Breast epithelium (tissue), 4 donors: Measurements from ENCODE around the gene POMGNT1. TPM values are rescaled to one million over a fixed set of nuclear protein-coding genes. Genes with fewer than 3 reads are reported as not detected.

Experiments
- DNase-seq, 2 donors: peaks; one replicate each; pipeline ENCODE4 v3.0.0-alpha.2; 2019; ENCODE audit warnings: low spot score in 2 of 2
- H3K27ac ChIP-seq, 2 donors: fragments of 200-600 bp; sonication (generic) in 1 of 2; one replicate each; pipeline ENCODE4 v1.5.1; 2016 to 2019; ENCODE audit warnings: mild to moderate bottlenecking in 1 of 2
- H3K27me3 ChIP-seq, 2 donors: fragments of 200-600 bp; sonication (generic) in 1 of 2; one replicate each; pipeline versions ENCODE4 v1.5.1 to v1.6.0; 2017 to 2019; ENCODE audit warnings: control low read depth in 1 of 2, mild to moderate bottlenecking in 1 of 2
- H3K36me3 ChIP-seq: fragments of 200-600 bp; one replicate; pipeline ENCODE4 v1.5.1; 2019
- H3K4me1 ChIP-seq, 2 donors: fragments of 200-600 bp; sonication (generic); one replicate each; pipeline ENCODE4 v1.5.1; 2016 to 2019; ENCODE audit warnings: control low read depth in 1 of 2
- H3K4me3 ChIP-seq, 3 donors: fragments of 200-600 bp; sonication (generic); 1 replicate in 2 of 3; 2 replicates in 1 of 3; pipeline ENCODE4 v1.5.1; 2016 to 2019; ENCODE audit warnings: mild to moderate bottlenecking in 3 of 3, moderate library complexity in 2 of 3
- H3K9me3 ChIP-seq, 2 donors: fragments of 200-600 bp; sonication (generic) in 1 of 2; one replicate each; pipeline ENCODE4 v1.5.1; 2016 to 2019; ENCODE audit warnings: control low read depth in 1 of 2
- POLR2A ChIP-seq: fragments of 450-650 bp; IDR thresholded peaks from one replicate; pipeline ENCODE4 v1.6.1; 2016; ENCODE audit warnings: antibody characterized with exemption, mild to moderate bottlenecking, moderate library complexity
- POLR2AphosphoS5 ChIP-seq, 3 donors: sonication (generic); formaldehyde crosslinking; IDR thresholded peaks; one replicate each; pipeline ENCODE4 v1.6.1; 2017; ENCODE audit warnings: antibody characterized with exemption in 3 of 3
- intact Hi-C: fragments of 100-400 bp; cut with DNase I; formaldehyde crosslinking; loops from one replicate; pipeline ENCODE4 v1.15.1; 2023; ENCODE audit warnings: low total_unique reads
- total RNA-seq, 3 donors: library from RNA; depleted of rRNA; stranded (reverse); fragments of >200 nt; gene quantifications; one replicate each; pipeline ENCODE4 v1.1.0, GENCODE V29; 2016
- TF ChIP-seq, protein P1 (sequence below), 3 donors: fragments of 450-650 bp; IDR thresholded peaks; one replicate each; pipeline ENCODE4 v1.5.1; 2016 to 2017; ENCODE audit warnings: antibody characterized with exemption in 3 of 3, mild to moderate bottlenecking in 3 of 3, moderate library complexity in 3 of 3

POMGNT1 gene
- total RNA-seq, 3 donors from 2014 or later, result 37.6 to 47.4 (median 42.3) TPM

DNA sequence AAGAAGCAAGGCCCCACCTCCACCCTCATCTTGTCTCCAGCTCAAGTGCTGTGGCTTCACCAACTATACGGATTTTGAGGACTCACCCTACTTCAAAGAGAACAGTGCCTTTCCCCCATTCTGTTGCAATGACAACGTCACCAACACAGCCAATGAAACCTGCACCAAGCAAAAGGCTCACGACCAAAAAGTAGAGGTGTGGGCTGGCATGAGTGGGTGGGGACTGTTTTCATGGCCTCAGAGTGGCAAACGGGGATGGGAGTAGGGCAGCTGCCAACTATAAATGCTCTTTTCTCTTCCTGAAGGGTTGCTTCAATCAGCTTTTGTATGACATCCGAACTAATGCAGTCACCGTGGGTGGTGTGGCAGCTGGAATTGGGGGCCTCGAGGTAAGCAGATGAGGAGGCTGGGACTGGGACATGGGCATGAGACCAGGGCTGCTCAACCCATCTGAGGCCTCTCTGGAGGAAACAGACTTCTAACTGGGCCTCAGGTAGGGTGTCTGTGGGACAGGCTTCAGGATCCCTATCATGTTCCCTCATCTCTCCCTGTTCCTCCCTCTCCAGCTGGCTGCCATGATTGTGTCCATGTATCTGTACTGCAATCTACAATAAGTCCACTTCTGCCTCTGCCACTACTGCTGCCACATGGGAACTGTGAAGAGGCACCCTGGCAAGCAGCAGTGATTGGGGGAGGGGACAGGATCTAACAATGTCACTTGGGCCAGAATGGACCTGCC is 13.1 kb downstream of the POMGNT1 start:
- Histone ChIP-seq H3K4me1 (peaks cover 0 to 19% of the 10 kb centered on the region in 2 donors), H3K4me3 (no peak overlapping the region), H3K36me3 (no peaks in the 10 kb centered on the region), H3K9me3 (no peaks in the 10 kb centered on the region), H3K27me3 (no peaks in the 10 kb centered on the region), H3K27ac (peak overlapping the region; percentile 86 to 91)
- intact Hi-C loops, result no loop called here
- no peak for DNase-seq
- TF ChIP-seq POLR2AphosphoS5 (IDR thresholded peaks at IDR 0.05), result no peak
- no peak for TF ChIP-seq POLR2A
- TF ChIP-seq, protein P1, sequence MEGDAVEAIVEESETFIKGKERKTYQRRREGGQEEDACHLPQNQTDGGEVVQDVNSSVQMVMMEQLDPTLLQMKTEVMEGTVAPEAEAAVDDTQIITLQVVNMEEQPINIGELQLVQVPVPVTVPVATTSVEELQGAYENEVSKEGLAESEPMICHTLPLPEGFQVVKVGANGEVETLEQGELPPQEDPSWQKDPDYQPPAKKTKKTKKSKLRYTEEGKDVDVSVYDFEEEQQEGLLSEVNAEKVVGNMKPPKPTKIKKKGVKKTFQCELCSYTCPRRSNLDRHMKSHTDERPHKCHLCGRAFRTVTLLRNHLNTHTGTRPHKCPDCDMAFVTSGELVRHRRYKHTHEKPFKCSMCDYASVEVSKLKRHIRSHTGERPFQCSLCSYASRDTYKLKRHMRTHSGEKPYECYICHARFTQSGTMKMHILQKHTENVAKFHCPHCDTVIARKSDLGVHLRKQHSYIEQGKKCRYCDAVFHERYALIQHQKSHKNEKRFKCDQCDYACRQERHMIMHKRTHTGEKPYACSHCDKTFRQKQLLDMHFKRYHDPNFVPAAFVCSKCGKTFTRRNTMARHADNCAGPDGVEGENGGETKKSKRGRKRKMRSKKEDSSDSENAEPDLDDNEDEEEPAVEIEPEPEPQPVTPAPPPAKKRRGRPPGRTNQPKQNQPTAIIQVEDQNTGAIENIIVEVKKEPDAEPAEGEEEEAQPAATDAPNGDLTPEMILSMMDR (IDR thresholded peaks at IDR 0.05), result no peak

DNA sequence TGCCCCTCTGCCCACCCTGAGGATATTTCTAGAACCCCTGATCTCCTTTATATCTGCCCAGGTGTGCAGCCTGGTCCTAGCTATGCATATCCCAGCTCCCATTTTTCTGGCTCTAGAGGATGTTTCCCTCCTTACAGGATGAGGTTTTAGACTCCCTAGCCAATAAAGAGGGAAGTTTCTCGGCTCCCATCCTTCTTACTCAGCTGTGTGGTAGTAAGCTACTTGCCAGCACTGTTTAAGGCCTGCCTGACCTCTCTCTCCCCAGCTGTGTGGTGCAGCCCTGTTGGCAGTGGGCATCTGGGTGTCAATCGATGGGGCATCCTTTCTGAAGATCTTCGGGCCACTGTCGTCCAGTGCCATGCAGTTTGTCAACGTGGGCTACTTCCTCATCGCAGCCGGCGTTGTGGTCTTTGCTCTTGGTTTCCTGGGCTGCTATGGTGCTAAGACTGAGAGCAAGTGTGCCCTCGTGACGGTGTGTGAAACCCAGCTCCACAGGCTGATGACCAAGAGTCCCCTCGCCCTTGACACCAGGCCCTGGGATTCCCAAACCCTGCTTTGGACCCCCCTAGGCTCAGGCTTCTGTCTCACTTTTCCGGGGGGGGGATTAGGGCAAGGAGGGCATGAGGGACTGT is 14.2 kb downstream of the POMGNT1 start:
- no peak overlapping the region for H3K4me3 ChIP-seq
- intact Hi-C loops, result no loop called here
- H3K9me3 ChIP-seq, result no peaks in the 10 kb centered on the region
- H3K4me1 ChIP-seq, result peaks cover 0 to 19% of the 10 kb centered on the region in 2 donors
- H3K27me3 ChIP-seq, result no peaks in the 10 kb centered on the region
- no peaks in the 10 kb centered on the region for H3K36me3 ChIP-seq
- peak overlapping the region; percentile 86 to 91 for H3K27ac ChIP-seq
- DNase-seq, result no peak
- TF ChIP-seq POLR2A, result no peak
- no peak for TF ChIP-seq POLR2AphosphoS5 (IDR thresholded peaks at IDR 0.05)
- TF ChIP-seq, protein P1 (IDR thresholded peaks at IDR 0.05), result no peak

DNA sequence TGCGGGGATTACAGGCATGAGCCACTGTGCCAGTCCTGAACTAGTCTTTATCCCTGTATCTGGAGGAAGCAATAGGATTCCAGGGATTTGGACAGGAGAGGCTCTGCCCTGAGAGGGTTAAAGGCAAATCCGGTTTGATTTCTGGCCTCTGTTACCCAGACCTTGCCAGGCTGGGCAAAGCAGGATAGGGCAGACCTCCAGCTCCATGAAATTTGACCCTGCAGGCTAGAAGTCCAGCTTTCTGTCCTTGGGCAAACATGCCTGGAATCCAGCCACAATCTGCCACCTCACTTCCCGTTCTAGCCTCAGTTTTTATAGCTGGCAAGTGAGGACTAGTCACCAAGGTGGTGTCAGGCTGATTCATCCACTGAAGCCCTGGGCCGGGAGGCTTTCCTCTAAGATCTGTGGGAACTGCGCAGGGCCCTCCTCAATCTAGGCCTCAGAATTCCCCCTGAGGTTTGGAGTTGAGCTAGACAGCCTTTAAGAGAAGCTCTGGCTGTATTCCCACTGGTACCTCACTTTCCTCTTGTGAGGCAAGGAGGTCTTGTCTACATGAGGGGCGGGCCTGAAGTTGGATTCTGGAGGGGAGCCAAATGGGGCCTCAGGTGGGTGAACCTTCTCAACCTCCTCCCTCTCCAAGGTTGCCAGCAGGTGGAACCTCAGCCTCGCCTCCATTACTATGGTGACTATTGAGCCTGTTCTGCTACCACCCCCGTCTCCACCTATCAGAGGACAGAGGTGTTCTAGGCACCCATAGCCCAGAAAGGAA is 15.0 kb downstream of the POMGNT1 start:
- intact Hi-C loops, result no loop called here
- peak in 2 of 3 donors; percentile 33 to 35 for TF ChIP-seq POLR2AphosphoS5 (IDR thresholded peaks at IDR 0.05)
- TF ChIP-seq POLR2A, result no peak
- TF ChIP-seq, protein P1 (IDR thresholded peaks at IDR 0.05), result no peak
- no peaks in the 10 kb centered on the region for H3K27me3 ChIP-seq
- H3K4me3 ChIP-seq, result no peak overlapping the region
- peak overlapping the region; percentile 86 to 91 for H3K27ac ChIP-seq
- H3K36me3 ChIP-seq, result no peaks in the 10 kb centered on the region
- DNase-seq, result peak; percentile 75 to 81
- no peaks in the 10 kb centered on the region for H3K9me3 ChIP-seq
- peaks cover 0 to 19% of the 10 kb centered on the region in 2 donors for H3K4me1 ChIP-seq

DNA sequence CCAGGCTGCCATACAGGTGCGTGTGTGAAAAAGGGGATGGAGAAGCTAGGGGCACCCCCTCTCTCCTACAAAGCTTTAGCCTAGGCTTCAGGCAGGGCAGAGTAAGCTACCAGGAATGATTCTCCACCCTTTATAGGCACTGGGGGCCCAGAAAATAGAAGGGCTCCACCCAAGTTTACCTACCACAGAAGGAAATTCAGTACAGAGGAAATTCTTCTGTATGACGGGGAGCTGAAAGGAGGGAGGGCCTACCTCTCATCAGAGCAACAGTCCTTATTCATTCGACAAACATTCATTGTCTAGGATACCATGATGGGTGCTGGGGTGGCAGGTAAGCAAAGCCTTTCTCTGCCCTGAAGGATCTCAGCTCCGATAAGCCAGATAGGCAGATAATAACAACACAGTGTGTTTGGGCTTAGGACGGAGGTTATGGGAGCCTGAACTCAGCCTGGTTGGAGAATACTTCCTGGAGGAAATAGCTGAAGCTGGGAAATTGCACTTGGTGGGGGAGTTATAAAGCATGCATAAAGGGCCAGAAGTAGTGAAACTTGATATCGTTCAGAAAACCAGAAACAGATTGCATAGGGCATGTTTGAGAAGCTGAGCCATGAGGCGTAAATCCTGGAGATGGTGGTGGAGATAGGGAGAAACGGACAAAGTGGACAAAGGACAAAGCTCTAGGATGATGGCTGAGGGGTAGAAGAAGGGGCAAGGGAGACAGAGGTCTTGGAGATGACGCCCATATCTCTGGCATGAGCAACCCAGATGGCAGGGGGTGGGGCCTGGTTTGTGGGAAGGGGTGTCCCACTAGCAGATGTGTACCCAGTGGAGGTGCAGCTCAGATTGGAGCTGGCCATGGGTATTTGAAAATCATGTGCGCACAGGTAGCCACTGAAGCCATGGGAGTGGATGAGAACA is 16.6 kb downstream of the POMGNT1 start:
- H3K27me3 ChIP-seq, result no peaks in the 10 kb centered on the region
- no peak for TF ChIP-seq POLR2AphosphoS5 (IDR thresholded peaks at IDR 0.05)
- no peaks in the 10 kb centered on the region for H3K36me3 ChIP-seq
- H3K9me3 ChIP-seq, result no peaks in the 10 kb centered on the region
- peak overlapping the region in 1 of 3 donors; percentile 4 for H3K4me3 ChIP-seq
- intact Hi-C loops, result no loop called here
- DNase-seq, result no peak
- peaks cover 0 to 19% of the 10 kb centered on the region in 2 donors for H3K4me1 ChIP-seq
- peak overlapping the region; percentile 48 to 77 for H3K27ac ChIP-seq

DNA sequence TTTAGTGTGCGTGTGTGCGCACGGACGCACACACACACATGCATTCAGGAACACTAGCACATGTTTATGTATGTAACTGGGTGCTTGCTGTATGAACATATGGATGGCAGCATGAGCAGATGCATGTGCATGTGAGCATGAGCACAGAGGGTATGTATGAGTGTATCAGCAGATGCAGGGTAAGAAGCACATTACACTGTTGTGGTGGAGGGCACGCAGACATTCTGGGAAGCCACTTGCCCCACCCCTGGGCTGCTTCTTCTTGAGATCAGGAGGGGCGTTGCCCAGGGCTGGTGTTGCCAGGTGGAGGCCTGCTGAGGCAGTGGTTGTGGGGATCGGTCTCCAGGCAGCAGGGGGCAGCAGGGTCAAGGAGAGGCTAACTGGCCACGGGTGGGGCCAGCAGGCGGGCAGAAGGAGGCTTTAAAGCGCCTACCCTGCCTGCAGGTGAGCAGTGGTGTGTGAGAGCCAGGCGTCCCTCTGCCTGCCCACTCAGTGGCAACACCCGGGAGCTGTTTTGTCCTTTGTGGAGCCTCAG is 18.1 kb downstream of the POMGNT1 start:
- DNase-seq, result no peak
- Histone ChIP-seq H3K9me3 (no peaks in the 10 kb centered on the region), H3K27me3 (no peaks in the 10 kb centered on the region), H3K36me3 (no peaks in the 10 kb centered on the region), H3K27ac (peak overlapping the region; percentile 48 to 77), H3K4me3 (peak overlapping the region in 1 of 3 donors; percentile 16), H3K4me1 (peaks cover 0 to 16% of the 10 kb centered on the region in 2 donors)
- intact Hi-C loops, result no loop called here
- no peak for TF ChIP-seq POLR2A
- TF ChIP-seq, protein P1 (IDR thresholded peaks at IDR 0.05), result peak in 1 of 3 donors; percentile 16
